NCI-H524 treated with DMSO at 0.1 percent for 48 hours (cell line): ENCODE data around the gene FRRS1L.
A peak's percentile ranks its signal among the peaks of the same experiment; 100 is the strongest.
"Not testable (repeated sequence)": the region's sequence is repeated elsewhere in the genome, so short reads cannot be mapped to it uniquely, and the experiment has no call there.

Source experiments
- DNase-seq: peaks from one replicate; lab custom pipeline; 2025; lab: John Stamatoyannopoulos, UW

FRRS1L gene

DNA sequence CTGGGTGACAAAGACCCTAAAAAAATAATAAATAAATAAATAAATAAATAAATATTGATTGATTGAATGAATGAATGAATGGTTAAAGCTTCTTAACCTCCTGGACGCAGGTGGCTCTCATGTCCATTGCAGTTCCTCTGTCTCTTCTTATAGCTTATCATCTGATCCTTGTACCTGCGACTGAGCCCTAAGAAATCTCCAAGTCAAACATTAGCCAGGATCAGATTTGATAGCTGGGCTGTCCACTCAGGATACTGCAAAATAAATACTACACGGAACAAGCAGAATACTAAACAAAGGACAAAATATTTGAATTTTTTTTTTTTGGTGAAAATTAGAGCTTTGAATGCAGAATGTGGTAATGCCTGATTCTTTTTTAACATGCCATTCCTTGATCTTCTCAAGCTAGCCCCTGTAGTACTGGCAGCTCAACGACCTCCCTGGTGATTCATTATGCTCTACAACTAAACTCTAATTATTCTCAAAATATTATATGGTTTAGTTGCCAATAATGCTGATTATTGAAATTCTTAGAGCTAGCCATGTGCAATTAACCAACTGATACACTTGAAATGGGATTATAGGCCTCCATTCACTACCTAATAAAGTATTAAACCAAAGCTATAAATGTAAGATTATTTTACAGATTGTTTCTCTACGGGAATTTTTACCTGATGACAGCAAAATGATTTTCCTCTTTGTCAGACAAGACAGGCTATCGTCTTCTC lies 37.4 kb downstream of the FRRS1L start:
- no peak for DNase-seq

DNA sequence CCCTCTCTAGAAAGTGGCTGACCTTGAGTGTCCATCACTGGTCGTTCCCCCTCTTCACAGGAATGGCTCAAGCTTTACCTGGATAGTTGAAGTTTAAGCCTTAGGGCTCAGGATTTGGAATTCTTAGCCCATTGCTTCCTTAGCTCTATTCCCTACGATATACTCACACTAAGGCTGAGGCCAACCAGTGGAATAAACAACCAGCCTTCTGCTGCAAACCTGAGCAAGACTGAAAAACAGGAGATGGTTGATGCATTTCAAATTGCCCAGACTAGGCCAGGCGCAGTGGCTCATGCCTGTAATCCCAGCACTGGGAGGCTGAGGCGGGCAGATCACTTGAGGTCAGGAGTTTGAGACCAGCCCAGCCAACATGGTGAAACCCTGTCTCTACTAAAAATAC lies 40.4 kb downstream of the FRRS1L start:
- not testable (repeated sequence) for DNase-seq

DNA sequence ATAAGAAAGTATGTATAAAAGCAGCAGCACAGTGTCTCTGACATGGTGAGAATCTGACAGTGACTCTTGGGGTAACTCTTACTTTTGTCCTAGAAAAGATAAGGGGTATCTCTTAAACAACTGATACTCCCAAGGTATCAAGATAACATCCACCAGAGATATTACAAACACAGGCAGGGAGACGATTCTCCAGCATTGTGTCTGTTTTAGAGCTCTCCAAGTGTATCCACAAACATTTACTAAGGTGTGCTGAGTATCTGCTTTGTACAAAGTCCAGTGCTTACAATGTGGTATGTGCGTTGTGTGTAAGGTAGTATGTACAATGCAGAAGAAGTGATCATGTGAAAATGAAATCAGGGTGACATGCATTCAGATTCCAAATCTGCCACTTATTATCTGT lies 42.9 kb downstream of the FRRS1L start:
- no peak for DNase-seq

DNA sequence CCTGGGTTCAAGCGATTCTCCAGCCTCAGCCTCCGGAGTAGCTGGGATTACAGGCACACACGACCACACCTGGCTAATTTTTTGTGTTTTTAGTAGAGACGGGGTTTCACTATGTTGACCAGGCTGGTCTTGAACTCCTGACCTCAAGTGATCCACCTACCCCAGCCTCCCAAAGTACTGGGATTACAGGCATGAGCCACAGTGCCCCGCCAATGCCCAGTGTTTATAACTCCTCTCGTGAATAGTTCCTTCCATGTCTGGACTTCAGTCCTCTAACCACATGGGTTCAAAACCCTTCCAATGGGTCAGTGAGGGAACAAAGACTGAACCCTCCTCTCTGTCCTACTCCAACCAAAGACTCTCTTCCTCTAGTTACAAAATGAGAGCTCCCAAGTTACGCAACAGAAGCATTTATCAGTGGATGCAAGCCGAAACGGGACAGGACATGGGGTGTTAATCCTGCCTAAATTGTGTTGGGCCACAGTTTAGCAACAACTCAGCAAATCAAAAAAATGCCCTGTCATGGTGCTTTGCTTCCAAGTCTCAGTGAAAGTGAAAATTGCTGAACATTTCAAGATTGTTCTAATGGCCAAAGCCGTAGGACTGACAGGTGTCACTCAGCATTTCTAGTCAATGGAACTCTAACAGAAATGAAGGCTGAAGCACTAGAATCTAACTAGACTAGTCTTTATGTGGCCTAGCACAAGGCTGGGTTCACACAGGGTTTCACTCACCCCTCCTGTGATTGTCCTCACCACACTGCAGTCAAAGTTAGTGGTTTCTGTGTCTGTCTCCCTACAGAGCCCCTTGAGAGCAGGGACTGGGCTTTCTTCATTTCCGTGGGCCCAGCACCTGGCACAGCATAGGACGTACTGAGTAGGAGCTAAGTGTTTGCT lies 44.1 kb downstream of the FRRS1L start:
- DNase-seq: no peak

DNA sequence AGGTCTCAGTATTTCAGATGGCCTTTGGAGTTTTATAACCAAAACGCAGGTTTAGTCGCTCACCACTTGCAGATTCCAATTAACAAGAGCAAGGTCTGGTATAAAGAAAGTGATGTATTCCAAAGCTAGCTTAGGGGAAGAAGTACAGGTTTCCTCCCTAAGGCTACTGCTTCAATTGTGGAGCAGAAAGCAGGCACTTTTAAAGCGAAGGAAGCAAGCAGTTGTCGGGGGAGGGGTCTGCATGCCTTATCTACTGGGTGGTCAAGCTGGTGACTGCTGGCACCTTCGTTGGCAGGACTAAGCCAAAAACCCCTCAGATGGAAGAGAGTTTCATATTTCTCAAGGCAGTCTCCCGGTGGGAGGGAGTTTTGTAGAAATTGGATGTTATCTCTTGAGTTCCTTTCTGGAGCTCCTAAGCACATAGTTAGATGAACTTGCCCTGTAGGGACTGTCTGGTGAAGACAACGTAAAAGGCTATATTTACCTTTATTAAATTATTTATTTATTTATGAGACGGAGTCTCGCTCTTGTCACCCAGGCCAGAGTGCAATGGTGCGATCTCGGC lies 45.7 kb downstream of the FRRS1L start:
- no peak for DNase-seq

DNA sequence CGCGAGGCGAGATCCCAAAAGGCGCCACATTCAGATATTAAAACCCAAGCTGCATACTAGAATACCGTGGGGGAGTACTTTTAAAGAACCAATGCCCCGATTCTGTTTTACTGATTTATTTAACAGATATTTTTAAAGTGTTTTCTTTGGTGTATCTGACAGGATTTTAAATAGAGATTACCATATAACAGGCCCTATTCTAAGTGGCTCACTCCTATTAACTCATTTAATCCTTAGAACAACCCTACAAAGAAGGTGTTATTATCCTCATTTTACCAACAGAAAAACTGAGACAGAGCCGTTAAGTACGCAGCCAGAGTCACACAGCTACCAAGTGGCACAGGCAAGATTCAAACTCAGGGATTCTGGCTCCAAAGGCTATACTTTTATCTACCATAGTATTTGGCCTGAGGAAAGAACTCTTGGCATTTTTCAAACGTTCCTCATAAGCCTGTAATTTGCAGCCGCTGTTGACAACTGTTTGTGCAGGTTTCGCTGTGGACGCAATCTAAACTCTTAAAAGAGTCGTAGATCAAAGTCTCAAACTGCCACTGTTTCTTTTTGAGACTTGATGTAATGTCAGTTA lies 46.8 kb downstream of the FRRS1L start:
- DNase-seq: no peak

DNA sequence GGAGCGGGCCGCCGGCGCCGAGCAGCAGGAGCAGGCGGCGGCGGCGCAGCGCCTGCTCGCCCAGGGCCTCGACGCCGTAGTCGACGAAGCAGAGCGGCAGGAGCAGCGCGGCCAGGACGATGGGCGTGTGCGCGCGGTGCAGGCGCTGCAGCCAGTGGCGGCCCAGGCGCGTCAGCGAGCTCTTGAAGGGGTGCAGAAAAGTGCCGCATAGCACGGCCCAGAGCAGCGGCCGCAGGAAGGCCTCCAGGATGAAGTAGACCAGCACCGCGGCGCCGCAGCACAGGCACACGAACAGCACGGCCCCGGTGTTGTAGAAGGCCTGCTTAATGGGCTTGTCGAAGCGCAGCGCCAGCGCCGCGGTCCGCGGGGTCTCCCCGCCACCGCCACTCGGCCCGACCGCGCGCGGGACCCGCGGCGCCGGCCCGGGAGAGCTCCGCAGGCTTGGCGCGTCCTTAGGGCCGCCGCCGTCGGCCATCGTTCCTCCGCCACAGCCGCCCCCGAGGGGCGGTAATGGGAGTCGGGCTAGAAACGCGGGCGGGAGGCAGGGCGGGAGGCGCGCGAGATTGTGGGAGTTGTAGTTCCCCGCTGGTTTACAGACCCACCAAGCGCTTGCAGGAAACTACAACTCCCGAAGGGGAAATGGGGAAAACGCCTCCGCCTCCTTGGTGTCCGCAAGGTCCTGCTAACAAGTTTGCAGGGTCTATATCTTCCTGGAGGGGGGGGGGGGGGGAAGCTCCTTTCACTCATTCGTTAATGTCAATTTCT lies 47.4 kb downstream of the FRRS1L start, which contains the start of gene TMEM245:
TSS of gene TMEM245 (minus strand) at position 509 of the 765 bp plus-strand sequence. CDS start at position 475, 34 bp downstream.
- peak; percentile 97 for DNase-seq

DNA sequence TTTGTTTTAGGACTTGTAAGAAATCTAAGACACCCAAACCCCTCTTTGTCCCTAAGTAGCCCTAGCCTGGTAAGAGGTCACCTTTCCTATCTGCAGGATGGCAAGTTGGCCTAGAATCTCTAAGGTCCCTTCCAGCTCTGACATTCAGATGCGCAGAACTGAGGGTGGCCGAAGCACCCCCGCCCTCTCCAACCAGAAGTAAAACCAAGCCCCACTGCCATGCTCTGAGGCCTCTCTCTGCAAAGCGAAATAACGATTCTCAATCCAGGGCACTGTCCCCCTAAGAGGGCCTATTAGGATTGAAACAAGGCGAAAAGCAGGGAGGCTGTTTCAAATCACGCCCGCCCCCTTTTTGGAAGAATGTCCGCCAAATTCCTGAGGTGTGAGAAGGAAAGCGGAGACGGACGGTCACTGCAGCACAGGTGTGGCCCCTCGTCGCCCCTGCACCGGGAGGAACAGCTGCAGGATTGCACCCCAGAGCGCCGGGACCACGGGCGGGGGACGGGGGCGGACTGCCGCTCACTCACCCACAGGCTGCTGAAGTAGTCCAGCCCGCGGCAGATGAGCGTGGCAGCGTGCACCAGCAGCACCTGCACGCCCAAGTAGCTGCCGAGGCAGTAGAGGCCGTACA lies 48.1 kb downstream of the FRRS1L start:
- DNase-seq: no peak

DNA sequence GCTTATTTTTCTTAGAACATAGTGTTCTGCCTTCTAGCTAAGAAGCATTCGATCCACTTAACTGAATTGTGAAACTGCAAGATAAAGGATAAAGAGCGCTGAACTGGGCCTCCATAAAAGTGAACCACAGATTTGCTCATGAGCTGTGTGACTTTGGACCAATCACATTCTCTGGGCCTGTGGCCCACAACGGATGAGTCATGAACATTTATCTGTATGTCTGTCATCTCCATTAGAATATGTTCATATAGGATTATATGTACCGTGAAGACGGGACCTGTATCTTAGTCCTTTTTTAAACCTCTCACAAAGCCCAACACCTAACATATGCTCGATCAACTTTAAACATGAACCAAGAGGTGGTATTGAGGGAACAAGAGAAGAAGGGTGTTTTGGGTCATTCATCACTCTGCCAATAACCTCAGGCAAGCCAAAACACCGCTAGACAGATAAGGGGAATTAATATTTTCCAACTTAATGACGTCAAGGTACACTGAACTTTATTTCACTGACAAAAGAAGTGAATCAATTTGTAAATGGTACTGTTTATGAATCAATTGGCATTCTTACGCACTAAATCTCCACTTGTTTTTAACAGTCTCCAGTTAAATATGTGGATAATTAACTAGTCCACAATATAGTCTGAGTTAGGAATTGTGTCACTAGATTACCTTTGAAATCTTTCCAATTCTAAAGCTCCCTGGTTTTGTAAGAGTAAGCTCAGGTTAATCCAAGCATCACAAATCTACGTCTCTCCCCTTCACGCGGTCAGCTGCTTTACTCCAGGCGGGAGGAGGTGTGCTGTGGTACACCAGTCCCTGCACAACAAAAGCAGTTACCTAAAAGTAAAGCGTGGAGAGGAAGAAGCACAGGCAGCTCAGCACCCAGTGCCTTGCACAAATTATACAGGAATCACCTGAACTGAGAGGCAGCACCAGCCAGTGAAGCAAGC lies 48.9 kb downstream of the FRRS1L start:
- DNase-seq: no peak

DNA sequence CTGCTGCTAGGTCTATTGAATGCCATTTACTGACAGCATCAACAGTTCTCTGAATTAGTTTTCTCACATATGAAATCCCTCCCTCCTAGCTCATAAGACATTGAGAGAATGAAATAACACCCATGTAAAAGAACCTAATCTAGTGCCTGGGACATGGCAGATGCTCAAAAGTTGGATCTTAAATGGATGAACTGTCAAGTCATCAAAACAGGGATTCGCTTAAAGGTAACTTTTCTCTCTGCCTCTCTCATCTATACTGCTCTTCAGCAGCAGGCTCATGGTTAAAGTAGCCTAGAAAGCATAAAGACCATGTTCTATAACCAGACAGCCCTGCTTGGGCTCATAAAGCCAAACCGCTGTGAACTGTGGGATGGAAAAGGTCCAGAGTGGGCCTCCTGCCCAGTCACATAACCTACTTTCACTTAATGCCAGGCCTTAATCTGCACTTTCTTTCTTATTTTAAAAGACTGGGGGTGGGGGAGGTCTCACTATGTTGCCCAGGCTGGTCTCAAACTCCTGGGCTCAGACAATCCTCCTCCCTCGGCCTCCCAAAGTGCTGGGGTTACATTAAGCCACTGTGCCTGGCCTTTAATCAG lies 51.0 kb downstream of the FRRS1L start:
- DNase-seq: no peak

DNA sequence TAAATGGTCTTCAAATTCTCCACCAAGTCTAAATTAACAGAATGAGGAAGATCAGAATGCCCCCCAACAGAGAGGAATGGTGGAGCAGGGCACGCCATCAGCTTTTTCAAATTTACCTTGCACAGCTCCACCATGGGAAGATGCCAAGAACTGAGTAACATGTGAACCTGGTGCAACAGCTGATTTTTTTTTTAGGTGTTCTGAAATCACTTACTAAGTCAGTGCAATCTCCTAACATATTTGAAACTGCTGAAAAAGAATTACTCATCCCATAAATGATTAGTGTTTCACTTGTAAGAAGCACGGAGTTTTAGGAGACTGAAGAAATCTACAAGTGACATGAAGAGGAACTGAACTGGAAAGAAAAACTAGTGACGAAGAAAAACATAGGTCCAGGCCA lies 52.4 kb downstream of the FRRS1L start:
- no peak for DNase-seq

DNA sequence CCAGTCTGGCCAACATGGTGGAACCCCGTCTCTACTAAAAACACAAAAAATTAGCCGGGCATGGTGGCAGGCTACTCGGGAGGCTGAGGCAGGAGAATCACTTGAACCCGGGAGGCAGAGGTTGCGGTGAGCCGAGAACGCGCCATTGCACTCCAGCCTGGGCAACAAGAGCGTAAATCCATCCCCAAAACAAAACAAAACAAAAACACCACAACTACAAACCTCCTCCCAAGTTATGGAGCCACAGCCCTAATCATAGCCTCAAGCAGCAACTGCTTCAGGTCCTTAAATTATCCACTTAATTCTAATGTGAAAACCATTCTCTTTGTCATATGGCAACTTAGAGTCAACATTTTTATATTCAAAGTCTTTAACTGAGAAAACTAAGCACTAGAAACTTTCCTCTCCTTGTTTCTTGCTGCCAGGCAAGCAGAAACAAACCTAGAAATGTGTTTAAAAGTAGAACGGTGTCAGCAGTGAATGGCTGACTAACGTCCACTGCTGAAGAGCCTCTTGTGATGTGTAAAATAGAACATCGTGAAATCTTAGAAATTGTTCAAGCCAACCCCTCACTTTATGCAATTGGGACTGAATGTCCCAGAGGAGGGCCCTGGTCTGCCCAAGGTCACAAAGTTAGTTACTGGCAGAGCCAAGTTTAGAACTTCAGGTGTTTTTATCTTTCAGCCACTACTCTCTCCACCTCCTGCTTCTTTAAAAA lies 53.0 kb downstream of the FRRS1L start:
- no peak for DNase-seq

DNA sequence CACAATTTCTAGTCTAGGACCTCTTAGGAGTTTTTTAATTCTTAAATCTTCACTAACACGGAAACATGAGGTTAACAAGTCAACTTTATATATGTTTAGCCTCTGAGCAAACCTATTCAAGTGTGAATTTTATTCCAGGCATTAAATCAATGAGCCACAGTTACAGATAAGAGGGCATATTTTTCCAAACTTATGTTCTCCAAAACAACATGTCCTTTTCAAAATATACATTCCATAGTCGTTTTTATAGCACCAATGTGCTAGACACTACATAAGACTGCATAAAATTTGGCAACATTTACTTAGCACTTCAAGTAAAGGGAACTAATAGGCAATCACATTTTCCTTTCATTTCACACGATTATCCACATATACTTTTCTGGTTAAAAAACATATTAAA lies 53.8 kb downstream of the FRRS1L start:
- DNase-seq: no peak

DNA sequence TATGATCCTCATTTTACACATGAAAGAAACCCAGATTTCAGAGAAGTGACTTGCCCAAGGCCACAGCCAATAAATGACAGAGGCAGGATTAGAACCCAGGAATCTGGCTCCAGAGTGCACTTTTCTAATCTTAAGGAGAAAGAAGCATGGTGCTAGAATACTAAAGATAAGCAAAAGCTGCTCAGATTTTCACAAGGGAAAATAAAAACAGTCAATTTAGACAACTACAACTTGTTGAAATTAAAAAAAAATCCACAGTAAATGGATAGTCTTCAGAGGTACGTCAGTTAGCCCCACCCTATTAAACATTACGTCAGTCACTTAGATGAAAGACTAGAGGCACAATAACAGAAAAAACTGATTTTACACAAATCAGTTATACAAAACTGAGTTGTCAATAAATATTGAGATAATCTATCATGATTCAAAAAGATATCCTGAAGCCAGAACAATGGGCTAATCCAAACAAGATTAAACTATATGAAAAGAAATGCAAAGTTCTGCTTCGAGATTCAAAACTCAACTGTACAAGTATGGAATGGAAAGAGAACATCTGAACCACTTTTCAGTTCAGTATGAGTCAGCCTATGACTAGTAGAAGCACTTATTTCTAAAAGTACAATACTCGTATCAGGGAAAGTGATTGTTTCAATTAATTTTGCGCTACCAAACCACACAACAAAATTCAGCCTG lies 56.6 kb downstream of the FRRS1L start:
- DNase-seq: no peak

DNA sequence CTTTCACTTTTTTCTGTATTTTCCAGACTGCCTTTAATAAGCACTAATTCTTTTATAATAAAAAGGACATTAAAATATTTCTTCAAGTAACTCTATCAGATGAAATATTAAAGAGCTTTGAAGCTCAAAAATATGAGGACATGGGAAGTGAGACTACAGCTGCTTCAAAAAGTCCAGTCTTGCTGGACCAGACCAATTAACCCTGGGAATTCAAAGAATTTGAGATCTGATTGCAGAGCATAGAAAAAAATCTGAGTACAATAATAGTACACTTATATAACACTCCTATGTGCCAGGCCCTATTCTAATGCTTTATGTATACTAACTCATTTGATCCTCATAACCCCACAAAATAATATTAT lies 57.1 kb downstream of the FRRS1L start:
- DNase-seq: no peak

DNA sequence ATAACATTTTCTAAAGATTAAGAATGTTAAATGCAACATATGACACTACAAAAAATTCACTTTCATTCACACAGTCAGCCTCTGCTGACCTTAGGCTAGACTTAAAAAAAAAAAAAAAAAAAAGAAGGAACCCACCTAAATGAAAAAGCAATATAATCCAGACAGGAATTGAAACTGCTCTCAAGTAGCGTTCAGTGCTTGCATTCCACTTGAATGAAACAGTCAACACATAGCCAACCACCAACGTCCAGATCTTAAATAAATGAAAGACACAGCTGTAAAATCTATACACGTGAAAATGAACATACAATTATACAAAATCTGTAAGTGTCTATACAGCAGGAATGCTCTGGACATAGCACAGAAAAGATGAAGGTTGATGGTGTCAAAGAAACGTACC lies 58.7 kb downstream of the FRRS1L start:
- DNase-seq: no peak

DNA sequence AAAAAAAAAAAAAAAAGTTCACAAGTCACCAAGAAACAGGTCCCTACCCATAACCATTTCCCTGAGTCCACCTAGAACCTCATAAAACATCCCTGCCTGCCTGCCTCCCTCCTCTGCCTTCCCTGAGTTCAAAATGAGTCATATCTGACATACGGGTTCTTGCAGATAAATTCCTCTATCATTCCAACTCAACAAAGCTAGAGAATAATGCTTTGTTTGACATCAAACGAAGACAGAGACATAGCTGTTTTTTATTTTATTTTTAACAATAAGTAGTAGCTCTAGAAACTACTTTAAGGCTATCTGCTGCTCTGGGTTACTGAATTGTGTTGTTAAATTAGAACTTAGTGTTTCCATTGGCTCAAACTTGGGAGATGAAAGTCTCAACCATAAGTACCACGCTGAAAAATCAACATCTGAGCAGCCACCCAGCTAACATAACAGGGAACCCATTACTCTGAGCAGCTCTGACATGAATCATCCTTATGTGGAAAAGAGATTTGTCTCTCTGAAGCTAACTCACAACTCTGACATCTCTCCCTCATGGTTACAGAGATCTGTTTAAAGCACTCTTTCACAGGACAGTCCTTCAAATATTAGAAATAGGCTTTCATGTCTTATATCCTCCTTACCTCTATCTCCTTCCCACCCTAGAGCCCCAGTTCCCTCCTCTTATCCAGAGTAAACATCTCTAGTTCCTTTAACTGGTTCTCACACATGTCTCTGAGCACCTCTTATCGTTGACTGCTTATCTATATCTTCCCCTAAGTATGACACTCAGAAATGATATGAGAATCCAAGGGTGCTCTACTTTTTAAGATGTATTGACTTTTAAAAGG lies 59.4 kb downstream of the FRRS1L start:
- no peak for DNase-seq

DNA sequence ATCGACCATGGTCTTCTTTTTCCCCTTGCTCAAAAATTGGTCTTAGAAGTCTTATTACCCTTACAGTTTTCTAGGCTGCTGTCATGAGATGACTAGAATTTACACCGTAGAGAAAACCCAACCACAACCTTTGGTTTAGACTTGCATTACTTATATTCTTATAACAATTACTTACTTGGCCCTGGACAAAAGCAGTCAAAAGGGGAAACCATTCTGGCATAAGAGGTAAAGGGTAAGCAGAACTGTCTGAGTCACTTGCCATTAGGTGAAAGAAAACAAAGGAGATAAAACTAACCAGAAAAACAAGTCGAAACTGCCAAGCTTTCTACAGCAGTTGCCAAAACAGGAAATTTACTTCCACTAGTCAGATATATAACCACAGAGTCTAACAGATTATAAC lies 65.2 kb downstream of the FRRS1L start:
- DNase-seq: no peak
